NCI-H1436 (cell line): ENCODE data around the gene MEF2A.
"Not testable (repeated sequence)": the region's sequence is repeated elsewhere in the genome, so short reads cannot be mapped to it uniquely, and the experiment has no call there.

Experiments used
- DNase-seq: peaks from one replicate; lab custom pipeline; 2025; lab: John Stamatoyannopoulos, UW

The MEF2A gene

DNA sequence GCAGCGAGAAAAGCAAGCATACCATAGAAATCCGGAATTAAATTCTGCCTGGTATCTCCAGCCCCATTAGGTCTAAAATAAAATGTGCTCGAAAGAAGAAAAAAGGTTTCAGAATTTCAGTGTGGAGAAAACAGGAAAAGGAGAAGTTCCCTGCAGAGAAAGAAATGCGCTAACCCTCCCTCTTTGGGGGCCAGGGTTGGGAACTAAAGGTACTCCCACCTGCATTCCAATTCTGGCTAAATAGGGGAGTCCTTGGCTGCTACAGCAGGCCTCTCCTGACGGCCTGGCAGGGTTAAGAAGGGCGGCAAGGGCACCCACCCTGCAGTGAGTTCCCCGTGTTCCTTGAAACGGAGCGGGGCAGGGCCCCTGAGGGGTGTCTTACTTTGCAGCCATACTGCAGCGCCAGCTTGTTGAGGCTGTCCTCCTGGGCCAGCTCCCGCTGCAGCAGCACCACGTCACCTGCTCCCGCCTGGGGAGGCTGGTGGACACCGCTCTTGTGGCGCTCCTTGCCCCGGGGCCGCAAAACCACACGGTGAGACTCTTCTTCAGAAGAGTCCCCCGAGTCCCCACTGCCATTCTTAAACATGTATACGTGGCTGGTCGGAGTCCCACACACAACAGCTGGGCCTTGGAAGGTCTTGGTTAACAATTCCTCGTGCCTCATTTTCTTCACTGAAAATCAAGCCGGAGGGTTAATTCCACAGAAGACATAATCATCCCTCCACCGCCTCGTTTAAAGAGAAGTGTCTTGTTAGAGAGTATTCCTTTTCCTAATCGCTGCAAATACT lies 165.7 kb downstream of the MEF2A start:
- DNase-seq: no peak

DNA sequence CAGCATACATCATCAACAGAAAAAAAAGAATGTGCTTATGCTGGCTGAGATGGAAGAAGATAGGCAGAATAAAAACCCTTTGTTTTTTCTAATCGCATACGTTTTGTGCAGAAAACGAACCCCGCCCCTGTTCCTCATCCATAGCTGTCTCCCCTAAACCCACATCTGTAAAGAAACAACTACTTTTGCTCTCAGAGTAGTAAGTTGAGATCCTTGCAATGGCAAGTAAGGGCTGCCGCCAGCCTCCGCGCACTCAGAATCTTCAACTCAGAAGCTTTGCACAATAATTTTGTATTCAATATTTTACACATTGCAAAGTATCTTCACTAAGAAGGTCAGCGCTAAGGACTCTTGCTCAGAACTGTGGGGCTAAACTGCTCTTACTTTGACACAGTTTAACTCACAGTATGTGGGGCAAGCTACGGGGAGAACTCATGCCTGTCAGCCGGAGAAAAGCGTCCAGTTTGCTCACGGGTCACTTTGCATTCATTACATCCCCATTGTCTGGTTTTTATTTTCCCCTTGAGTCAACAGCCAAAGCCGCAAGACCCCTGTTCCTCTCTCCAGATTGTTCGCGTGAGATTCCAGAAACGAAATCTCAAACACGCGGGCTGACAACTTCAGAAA lies 166.5 kb downstream of the MEF2A start:
- DNase-seq: no peak

DNA sequence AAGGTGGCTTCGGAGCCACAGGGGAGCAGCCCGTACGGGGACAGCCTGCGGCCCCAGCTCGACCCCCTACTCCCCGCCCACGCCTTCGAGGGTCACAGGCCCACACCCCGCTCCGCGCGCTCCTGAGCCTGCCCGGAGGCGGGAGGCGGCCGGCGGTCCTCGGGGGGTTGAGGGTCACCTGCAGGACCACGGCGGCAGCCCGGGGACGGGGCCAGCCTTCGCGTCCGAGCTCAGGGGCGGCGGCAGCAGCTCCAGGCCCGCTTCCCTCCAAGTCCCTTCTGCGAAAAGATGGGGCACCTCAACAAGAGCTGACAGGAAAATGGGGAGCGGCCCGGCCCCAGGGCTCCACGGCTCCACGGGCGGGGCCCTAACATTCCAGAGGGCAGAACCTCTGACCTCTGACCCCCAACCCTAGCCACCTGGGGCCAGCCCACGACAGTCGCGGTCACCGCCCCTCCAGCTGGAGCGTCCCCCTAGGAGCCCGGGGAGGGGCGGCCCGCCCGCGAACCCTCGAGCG lies 167.0 kb downstream of the MEF2A start:
- no peak for DNase-seq

DNA sequence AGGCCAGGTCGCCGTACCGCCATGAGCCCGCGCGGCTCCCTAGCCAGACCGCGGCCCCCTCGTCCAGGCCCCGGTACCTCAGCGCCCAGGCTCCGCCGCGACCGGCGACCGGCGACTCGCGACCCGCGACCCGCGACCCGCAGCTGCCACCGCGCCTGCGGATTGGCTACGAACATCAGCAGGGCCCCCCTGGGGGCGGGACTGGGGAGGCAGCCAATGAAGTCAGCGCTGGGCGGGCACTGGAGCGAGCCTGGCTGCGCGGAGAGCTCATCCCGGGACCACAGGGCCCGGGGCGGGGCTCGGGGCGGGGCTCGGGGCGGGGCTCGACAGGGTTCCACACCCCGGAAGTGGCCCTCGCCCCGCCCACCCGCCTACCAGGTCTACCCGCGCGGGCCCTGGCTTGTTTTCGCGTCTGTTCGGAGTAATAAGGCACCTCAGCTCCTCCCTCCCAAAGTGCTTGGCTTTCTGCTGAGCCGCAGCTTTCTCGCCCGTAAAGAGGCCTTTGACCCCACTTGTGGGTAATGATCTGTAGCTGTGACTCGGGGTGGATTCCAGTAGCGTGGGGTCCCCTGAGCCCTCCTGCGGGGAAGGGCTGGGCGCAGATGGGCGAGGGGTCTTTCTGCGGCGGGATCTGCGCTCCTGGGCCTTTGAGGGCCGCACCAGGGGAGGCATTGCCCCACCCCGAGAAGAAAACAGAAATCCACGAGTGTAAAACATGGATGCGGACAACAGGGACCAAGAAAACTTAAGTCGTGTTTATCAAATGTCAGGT lies 167.7 kb downstream of the MEF2A start, which contains the start of gene LYSMD4:
Gene LYSMD4, minus strand, starts transcription at position 170 of the 772 bp plus-strand sequence. CDS start 1,438 bp downstream, outside the sequence.
- peak; percentile 83 for DNase-seq

DNA sequence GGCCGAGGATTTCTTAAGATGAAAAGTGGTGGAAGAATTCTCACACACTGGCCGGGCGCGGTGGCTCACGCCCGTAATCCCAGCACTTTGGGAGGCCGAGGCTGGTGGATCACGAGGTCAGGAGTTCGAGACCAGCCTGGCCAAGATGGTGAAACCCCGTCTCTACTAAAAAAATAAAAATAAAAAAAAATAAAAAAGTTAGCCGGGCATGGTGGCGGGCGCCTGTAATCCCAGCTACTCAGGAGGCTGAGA lies 168.2 kb downstream of the MEF2A start:
- not testable (repeated sequence) for DNase-seq

DNA sequence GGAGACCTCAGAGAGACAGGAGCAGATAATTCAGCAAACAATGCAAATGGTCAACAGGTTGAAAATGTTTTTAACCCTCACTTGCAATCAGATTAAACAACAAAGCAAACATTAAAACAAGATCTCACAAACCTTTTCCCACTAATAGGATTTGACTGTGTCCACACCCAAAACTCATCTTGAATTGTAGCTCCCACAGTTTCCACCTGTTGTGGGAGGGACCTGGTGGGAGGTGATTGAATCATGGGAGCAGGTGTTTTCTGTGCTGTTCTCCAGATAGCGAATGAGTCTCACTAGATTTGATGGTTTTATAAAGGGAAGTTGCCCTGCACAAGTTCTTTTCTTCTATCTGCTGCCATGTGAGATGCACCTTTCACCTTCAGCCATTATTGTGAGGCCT lies 168.8 kb downstream of the MEF2A start:
- DNase-seq: no peak

DNA sequence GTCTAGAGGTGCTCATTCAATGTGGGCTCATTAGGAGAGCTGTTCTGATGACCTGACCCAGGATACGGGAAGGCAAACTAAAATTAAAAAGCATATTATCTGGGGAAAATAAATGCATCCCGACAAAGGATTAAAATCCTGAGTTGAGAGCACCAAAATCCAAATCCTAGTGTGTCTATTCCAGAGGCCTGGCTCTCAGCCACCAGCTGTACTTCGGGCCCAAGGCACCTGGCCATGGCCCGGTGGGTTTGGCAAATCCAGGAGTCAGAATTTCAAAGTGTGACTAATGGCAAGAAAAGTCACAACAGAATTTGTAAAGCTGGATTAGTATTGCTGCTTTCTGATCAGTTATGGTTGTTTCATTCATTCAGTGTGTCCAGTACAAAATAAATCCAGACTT lies 170.1 kb downstream of the MEF2A start:
- no peak for DNase-seq

DNA sequence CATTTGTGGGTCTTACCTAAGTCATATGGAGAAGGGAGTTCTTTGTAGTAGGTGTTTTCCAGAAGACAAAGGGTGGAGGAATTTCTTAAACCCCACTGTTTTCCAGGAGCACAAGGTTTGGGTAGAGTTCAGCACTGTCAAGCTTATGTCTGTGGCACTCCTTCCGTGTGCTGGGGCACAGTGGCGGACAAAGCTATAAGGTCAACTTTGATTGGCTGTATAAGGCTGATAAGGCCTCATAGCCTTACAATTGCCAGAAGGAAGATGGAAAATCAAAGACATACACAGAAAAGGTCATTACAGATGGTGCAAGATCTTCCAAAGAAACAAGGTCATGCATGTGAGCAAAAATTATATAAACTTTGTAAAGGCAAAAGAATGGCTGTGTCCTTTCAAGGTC lies 170.9 kb downstream of the MEF2A start:
- no peak for DNase-seq

DNA sequence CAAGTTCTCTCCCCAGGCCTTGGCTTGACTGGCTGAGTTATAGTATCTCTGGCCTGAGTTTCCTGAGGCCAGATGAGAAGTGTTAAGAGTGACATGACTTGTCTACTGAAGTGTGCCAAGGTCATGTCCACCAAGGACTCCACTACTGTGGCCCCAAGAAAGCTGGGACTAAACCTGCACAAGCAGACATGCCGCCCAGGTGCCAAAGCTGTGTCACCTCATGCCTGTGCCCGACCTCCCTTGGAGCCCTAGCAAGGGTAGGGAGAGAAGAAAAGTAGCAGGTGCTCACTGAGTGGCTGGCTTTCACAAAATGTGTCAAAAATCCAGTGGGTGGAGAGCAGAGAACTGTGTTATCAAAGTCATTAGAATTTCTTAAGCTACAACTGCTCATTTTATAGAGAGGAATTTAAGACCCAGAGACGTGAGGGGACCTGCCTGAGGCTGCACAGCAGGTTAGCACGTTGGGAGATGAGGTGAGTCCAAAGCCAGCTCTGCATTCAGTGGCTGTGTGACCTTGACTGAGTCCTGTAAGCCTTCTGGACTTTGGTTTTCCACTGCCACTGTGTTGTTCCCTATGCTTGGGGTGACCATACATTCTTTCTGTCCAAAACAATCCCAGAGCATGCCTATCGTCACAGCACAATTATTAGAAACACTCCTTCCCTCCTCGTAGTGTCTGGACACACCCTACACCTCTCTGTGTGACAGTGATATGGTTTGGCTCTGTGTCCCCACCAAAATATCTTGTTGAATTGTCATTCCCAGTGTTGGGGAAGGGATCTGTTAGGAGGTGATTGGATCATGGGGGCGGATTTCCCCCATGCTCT lies 172.4 kb downstream of the MEF2A start:
- no peak for DNase-seq

DNA sequence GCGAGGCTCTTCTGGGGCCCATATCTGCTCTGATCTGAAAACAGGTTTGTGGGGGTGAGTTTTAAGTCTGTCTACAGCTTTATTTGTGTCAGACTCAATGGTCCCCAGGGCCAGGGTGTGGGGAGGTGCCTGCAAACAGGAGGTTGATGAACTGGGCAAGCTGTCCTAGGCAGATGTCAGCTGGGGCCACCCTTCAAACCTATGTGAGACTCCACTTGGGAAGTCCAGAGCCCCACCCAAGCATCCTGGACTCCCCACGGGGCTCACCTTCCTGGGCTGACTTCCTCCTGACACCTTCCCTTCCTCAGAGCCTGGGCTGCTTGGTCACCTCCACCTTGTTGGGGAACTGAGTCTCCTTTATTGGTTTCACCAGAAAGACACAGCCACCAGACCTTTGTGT lies 176.1 kb downstream of the MEF2A start:
- no peak for DNase-seq

DNA sequence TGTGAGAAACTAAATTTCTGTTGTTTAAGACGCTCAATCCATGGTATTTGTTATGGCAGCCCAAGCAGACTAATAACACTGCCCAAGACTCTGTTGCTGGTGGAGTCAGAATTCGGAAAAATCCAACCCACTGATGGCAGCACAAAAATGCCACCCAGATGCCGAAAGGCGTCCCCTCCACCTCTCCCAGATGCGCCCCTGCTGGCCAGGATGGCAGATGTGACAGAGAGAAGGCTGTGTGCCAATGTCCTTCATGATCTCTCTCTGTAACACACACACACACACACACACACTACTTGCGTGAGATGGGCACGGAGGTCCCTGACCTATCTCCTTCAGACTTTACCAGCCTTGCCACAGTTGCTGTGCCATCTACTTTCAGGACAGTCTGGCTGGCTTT lies 178.4 kb downstream of the MEF2A start:
- no peak for DNase-seq

DNA sequence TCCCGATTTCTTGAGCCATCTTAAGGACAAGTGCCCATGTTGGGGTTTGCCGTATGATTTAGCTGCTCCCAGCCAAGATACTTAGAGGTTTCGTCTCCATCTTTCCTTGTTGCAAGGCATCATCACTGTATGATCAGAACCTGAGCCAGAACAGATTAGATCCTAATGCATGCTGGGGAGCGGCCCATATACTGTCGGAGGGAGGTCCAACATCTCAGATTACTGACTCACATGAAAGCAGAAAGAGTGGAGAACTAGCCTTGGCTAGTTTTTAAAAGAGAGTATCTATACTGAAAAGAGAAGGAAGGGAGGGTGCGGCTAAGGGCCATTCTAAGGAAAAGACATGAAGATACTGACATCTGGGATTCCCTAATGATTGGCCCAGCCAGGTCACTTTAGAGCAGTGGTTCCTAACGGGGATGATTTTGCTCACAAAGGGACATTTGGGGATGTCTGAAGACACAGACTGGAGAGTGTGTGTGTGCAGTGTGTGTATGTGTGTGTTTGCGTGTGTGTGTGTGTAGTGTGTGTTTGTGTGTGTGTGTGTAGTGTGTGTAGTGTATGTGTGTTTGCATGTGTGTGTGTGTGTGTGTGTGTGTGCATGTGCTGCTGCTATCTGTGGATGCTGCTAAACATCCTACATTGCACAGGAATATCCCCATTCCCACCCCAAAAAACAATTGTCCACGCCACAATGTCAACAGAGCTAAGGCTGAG lies 179.7 kb downstream of the MEF2A start:
- no peak for DNase-seq

DNA sequence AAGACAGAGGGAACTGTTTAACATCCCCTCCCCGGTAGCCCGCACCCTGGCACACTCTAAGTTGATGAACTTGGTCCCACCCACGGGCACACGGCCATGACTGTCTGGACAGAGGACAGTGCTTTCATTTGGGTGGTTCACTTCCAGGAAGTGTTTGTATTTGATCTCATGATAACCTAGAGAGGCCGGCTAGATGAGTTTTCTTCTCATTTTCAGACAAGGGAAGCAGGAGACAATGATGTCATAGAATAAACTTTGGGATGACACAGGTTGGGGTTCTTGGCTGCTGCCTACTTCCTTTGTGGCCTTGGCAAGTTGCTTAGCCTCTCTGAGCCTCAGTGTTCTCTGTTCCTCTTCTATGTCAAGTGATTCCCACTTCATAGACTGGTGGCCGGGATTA lies 183.6 kb downstream of the MEF2A start:
- no peak for DNase-seq

DNA sequence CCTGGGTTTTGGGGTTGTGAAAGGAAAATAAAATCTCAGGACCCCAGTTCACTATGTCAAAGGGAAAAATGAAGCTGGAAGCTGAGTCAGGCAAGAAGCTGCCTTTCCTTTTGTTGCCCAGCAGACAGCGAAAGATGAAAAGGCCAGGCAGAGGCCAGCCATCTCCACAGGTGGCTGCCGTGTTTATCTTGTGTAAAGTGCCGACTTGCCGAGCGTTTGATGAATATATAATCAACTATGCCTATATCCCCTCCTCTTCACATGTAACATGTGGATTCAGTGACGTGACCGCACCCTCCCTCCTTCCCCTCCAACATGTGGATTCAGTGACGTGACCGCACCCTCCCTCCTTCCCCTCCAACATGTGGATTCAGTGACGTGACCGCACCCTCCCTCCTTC lies 184.5 kb downstream of the MEF2A start:
- DNase-seq: not testable (repeated sequence)

DNA sequence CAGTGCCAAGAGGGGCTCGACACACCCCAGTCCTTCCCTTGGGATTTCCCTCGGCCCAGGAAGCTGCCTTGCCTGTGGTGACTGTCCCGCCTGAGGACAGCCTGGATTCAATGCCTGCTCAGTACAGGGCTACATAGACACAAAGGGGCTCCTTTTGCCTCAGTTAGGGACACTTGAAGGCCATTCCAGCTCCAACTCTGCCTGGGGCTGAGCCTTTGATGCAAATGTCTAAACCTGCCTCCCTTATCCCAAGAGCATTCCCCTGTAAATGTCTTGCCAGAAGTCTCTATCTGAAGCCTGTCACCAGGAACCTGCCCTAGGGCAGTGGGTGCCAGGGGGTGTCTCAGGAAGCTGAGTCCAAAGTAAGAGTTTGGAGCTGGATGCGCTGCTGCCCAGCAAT lies 186.8 kb downstream of the MEF2A start:
- DNase-seq: no peak

DNA sequence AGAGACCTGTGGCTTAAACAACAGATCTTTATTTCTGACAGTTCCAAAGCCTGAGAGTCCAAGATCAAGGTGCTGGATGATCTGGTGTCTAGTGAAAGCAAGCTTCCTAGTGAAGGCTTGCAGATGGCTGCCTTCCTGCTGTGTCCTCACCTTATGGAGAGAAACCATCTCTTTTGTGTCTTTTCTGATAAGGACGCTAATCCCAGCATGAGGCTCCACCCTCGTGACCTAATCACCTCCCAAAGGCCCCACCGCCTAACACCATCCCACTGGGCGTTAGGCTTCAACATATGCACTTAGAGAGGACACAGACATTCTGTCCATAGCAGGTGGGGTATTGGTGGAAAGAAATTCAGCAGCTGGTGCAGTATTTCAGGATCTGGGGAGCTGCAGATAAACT lies 187.3 kb downstream of the MEF2A start:
- DNase-seq: no peak

DNA sequence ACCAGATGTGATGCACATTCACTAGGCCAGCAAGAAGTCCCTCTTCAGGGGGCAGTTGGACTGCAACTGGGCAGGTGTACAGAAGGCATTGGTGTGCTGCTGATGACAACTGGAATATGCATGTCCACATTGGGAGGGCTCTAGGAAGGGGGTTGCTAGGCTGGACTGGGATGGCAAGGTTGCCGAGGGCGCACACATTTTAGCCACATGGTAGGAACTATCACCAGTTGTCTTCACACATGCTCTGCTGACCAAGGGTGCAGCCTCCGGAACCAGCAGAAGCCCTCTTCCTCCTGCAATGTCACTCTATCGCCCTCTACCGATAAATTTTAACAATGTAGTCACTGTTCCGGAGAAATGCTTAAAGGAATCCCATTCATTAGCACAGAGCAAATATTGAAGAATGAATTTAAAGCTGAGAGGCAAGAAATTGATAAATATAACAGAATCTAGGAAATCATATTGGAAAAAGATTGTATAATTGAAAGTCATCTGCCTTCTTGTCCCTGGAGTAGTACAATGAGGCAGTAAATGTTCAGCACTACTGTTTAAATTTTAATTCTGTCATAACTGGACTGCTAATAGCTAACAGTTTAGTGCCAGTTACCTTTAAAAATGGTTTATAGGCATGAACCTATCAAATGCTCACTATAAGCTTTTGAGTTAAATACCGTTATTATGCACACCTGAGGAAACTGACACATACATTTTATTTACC lies 190.1 kb downstream of the MEF2A start:
- peak; percentile 44 for DNase-seq

DNA sequence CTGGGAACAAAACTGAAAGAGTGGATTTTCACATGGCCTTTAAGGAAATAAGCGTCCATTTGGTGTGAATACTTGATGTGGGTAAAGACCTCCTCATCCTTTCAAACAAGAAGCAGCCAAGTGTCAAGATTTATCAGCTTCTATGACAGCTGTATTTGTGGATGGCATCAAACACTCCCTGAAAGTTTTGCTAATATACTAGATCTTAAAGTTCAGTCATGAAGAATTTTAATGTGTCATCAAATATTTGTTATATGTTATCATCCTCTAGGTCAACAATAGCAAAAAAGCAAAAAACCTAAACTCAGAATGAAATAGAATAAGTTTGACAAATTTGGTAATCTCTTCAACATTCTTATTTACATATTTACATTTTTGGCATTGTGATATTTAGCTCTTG lies 196.5 kb downstream of the MEF2A start:
- DNase-seq: no peak

DNA sequence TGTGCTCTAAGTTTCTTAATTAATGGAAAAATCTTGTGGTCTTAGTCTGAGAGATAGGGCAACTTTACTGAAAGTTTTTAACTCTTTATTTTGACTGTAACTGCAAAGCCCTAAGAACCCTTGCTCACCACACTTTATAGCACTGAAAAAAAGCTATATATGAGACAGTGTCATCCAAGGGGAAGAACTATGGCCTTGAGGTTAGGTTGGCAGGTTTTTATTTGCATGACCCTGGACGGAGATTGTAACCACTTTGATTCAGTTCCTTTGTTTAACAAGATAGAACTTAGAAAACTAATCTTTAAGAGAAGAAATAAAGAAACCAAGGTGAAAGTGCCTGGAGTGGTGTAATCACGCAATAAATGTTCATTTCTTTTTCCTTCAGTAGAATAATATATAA lies 198.0 kb downstream of the MEF2A start:
- DNase-seq: no peak

DNA sequence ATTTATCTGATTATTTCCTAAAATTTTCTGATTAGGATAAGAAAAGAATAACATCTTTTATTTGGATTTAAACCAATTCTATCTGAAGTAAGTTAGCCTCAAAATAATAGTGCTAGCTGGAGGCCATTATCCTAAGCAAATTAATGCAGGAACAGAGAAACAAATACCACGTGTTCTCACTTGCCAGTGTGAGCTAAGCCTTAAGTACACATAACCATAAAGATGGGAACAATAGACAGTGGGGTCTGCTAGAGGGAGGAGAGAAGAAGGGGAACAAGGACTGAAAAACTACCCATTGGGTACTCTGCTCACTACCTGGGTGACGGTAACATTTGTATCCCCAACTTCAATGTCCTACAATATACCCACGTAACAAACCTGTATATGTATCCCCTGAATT lies 198.7 kb downstream of the MEF2A start:
- no peak for DNase-seq
